ENCODE data around the gene CTNNA3.
"Not testable (repeated sequence)": the region's sequence is repeated elsewhere in the genome, so short reads cannot be mapped to it uniquely, and the experiment has no call there.

CTNNA3 gene

GRCh38 chr10:67230680-67231500 lies 465.1 kb downstream of the CTNNA3 start:
- not testable (repeated sequence) for DNase-seq

- no peak for DNase-seq
Observed at GRCh38 chr10:67225226-67225625, 470.8 kb downstream of the CTNNA3 start.

GRCh38 chr10:67224553-67224952 lies 471.4 kb downstream of the CTNNA3 start:
- no peak for DNase-seq

GRCh38 chr10:67222934-67223333 lies 473.1 kb downstream of the CTNNA3 start:
- DNase-seq: no peak

GRCh38 chr10:67221939-67222494 lies 474.0 kb downstream of the CTNNA3 start:
- no peak for DNase-seq

- no peak for DNase-seq
Observed at GRCh38 chr10:67211680-67212079, 484.3 kb downstream of the CTNNA3 start.

- not testable (repeated sequence) for DNase-seq
Observed at GRCh38 chr10:67207923-67208322, 488.1 kb downstream of the CTNNA3 start.

- no peak for DNase-seq
Observed at GRCh38 chr10:67200913-67201564, 495.0 kb downstream of the CTNNA3 start.

GRCh38 chr10:67175354-67175753 lies 520.6 kb downstream of the CTNNA3 start:
- DNase-seq: no peak

GRCh38 chr10:67173787-67174186 lies 522.2 kb downstream of the CTNNA3 start:
- no peak for DNase-seq

- no peak for DNase-seq
Observed at GRCh38 chr10:67171970-67172369, 524.0 kb downstream of the CTNNA3 start.

- no peak for DNase-seq
Observed at GRCh38 chr10:67156239-67156638, 539.8 kb downstream of the CTNNA3 start.

- no peak for DNase-seq
Observed at GRCh38 chr10:67151471-67151870, 544.5 kb downstream of the CTNNA3 start.

- DNase-seq: no peak
Observed at GRCh38 chr10:67144530-67144929, 551.5 kb downstream of the CTNNA3 start.

GRCh38 chr10:67141300-67141699 lies 554.7 kb downstream of the CTNNA3 start:
- no peak for DNase-seq

- no peak for DNase-seq
Observed at GRCh38 chr10:67140641-67141040, 555.4 kb downstream of the CTNNA3 start.

- no peak for DNase-seq
Observed at GRCh38 chr10:67127441-67127840, 568.6 kb downstream of the CTNNA3 start.

GRCh38 chr10:67119651-67120050 lies 576.3 kb downstream of the CTNNA3 start:
- DNase-seq: no peak

GRCh38 chr10:67115972-67116371 lies 580.0 kb downstream of the CTNNA3 start:
- no peak for DNase-seq

- DNase-seq: no peak
Observed at GRCh38 chr10:67114945-67115344, 581.0 kb downstream of the CTNNA3 start.

- no peak for DNase-seq
Observed at GRCh38 chr10:67112765-67113164, 583.2 kb downstream of the CTNNA3 start.

- DNase-seq: no peak
Observed at GRCh38 chr10:67110286-67110685, 585.7 kb downstream of the CTNNA3 start.

GRCh38 chr10:67107670-67108069 lies 588.3 kb downstream of the CTNNA3 start:
- DNase-seq: no peak

GRCh38 chr10:67100951-67101350 lies 595.0 kb downstream of the CTNNA3 start:
- no peak for DNase-seq

Measured in stimulated activated naive CD4-positive, alpha-beta T cell treated with Interleukin-2 at 50 U/mL for 16 hours (primary cell).